K562 (cell line): ENCODE data around the gene DNAH9.

Source experiments
- ATF3 ChIP-seq, 2 experiments: fragments of 450-650 bp in 1 of 2; sonication (generic) in 1 of 2; formaldehyde crosslinking in 1 of 2; IDR thresholded peaks in 1 of 2; conservative IDR thresholded peaks in 1 of 2; 2 replicates each; pipeline versions ENCODE4 v1.6.1 to v1.8.1; 2016 to 2023; ENCODE audit warnings: mild to moderate bottlenecking in 2 of 2, moderate library complexity in 2 of 2, inconsistent platforms in 1 of 2, missing genetic modification reagents in 1 of 2
- CREBBP ChIP-seq: IDR thresholded peaks from one replicate; pipeline ENCODE4 v1.6.1; 2012; ENCODE audit warnings: low read depth, mild to moderate bottlenecking, control low read depth, inconsistent platforms, low read length
- ELF4 ChIP-seq: fragments of 450-650 bp; formaldehyde crosslinking; IDR thresholded peaks from 2 replicates; pipeline ENCODE4 v1.4.0; 2022; ENCODE audit warnings: missing genetic modification characterization
- HDGF ChIP-seq: fragments of 450-650 bp; IDR thresholded peaks from 2 replicates; pipeline ENCODE4 v1.6.1; 2016
- HNRNPUL1 ChIP-seq: fragments of 200-400 bp; formaldehyde crosslinking; IDR thresholded peaks from 2 replicates; pipeline ENCODE4 v1.6.1; 2017; ENCODE audit warnings: low read length
- LARP7 ChIP-seq: fragments of 450-650 bp; IDR thresholded peaks from 2 replicates; pipeline ENCODE4 v1.6.1; 2016
- MAFF ChIP-seq: IDR thresholded peaks from 2 replicates; pipeline ENCODE4 v1.6.1; 2012; ENCODE audit warnings: low read length, improper control_type of control experiment
- MAFK ChIP-seq: IDR thresholded peaks from 2 replicates; pipeline ENCODE4 v1.6.1; 2011; ENCODE audit warnings: low read length, improper control_type of control experiment
- MAX ChIP-seq: sonication (generic); formaldehyde crosslinking; IDR thresholded peaks from 2 replicates; pipeline ENCODE4 v1.9.0; 2022; ENCODE audit warnings: mild to moderate bottlenecking, missing genetic modification reagents
- RFX5 ChIP-seq: IDR thresholded peaks from 2 replicates; pipeline ENCODE4 v1.6.1; 2011; ENCODE audit warnings: low read depth, mild to moderate bottlenecking, improper control_type of control experiment, low read length
- TAF9B ChIP-seq: fragments of 450-650 bp; IDR thresholded peaks from 2 replicates; pipeline ENCODE4 v1.6.1; 2018; ENCODE audit warnings: mild to moderate bottlenecking; ENCODE audit not compliant: partially characterized antibody
- ZNF134 ChIP-seq: fragments of 250-450 bp; sonication (Bioruptor Pico); conservative IDR thresholded peaks from 2 replicates; pipeline ENCODE4 v1.4.0; 2020
- ZNF507 ChIP-seq: conservative IDR thresholded peaks from 2 replicates; pipeline ENCODE4 v1.6.1; 2017; ENCODE audit warnings: missing genetic modification characterization, missing compliant biosample characterization
- TF ChIP-seq, protein P1 (sequence below), 2 experiments: fragments of 450-650 bp in 1 of 2; IDR thresholded peaks; 2 replicates each; pipeline ENCODE4 v1.6.1; 2011 to 2017; ENCODE audit warnings: low read depth in 2 of 2, antibody characterized with exemption in 1 of 2, borderline replicate concordance in 1 of 2, low read length in 1 of 2, mild to moderate bottlenecking in 1 of 2, mixed read lengths in 1 of 2; ENCODE audit not compliant: control insufficient read depth in 1 of 2

- TF ChIP-seq HNRNPUL1 (no peak), MAX (CRISPR knock-in tag) (no peak), MAFK (no peak), MAFF (no peak), ZNF507 (no peak), ELF4 (CRISPR knock-in tag) (no peak), CREBBP (no peak), ATF3 (IDR thresholded peaks at IDR 0.05) (no peak), ATF3 (CRISPR knock-in tag; conservative IDR thresholded peaks at IDR 0.05) (no peak), LARP7 (no peak), TAF9B (no peak), ZNF134 (CRISPR knock-in tag) (no peak), HDGF (no peak), RFX5 (no peak)
- TF ChIP-seq, protein P1, sequence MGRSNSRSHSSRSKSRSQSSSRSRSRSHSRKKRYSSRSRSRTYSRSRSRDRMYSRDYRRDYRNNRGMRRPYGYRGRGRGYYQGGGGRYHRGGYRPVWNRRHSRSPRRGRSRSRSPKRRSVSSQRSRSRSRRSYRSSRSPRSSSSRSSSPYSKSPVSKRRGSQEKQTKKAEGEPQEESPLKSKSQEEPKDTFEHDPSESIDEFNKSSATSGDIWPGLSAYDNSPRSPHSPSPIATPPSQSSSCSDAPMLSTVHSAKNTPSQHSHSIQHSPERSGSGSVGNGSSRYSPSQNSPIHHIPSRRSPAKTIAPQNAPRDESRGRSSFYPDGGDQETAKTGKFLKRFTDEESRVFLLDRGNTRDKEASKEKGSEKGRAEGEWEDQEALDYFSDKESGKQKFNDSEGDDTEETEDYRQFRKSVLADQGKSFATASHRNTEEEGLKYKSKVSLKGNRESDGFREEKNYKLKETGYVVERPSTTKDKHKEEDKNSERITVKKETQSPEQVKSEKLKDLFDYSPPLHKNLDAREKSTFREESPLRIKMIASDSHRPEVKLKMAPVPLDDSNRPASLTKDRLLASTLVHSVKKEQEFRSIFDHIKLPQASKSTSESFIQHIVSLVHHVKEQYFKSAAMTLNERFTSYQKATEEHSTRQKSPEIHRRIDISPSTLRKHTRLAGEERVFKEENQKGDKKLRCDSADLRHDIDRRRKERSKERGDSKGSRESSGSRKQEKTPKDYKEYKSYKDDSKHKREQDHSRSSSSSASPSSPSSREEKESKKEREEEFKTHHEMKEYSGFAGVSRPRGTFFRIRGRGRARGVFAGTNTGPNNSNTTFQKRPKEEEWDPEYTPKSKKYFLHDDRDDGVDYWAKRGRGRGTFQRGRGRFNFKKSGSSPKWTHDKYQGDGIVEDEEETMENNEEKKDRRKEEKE (IDR thresholded peaks at IDR 0.05; ENCODE audit: borderline replicate concordance in 1 of 2, control insufficient read depth in 1 of 2, low read depth in 2 of 2, low read length in 1 of 2) = no peak
These were observed 225.6 kb downstream of the DNAH9 start for GRCh38 chr17:11823862-11824261.
